CD4-positive, alpha-beta T cell treated with Interferon alpha-2 for 1 hour (primary cell): Measurements from ENCODE around the gene PAQR4.

Experiments
- DNase-seq, 2 donors: peaks; one replicate each; pipeline ENCODE4 v3.0.0-alpha.2; 2020 to 2022

The PAQR4 gene

DNA sequence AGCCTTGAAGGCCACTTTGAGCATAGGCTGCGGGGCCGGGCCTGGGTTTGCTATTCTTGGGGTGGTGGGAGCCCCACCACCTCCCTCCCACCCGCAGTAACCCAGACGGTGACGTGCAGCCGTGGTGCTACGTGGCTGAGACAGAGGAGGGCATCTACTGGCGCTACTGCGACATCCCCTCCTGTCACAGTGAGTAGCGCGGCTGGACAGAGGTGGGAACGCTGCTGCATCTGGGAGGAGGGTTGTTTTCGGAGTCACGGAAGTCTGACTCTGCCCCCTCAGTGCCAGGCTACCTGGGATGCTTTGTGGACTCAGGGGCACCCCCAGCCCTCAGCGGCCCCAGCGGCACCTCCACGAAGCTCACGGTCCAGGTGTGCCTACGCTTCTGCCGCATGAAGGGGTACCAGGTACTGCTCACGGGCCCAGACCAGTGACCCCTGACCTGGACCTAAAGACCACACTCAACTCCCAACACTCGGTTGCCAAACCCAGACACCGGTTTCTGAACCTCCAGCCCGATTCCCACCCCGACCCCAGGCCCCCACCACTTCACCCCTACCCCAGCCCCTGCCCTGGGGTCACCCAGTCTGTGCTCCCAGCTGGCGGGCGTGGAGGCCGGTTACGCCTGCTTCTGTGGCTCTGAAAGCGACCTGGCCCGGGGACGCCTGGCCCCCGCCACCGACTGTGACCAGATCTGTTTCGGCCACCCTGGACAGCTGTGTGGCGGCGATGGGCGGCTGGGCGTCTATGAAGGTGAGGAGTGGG lies 2.9 kb upstream of the PAQR4 start:
- no peak for DNase-seq

DNA sequence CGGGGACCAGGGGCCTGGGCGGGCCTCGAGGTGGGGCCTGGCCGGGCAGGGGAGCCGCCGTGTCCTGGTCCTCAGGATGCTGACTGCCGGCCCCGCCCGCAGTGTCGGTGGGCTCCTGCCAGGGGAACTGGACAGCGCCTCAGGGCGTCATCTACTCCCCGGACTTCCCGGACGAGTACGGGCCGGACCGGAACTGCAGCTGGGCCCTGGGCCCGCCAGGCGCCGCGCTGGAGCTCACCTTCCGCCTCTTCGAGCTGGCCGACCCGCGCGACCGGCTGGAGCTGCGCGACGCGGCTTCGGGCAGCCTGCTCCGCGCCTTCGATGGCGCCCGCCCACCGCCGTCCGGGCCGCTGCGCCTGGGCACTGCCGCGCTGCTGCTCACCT lies 2.3 kb upstream of the PAQR4 start:
- DNase-seq, result no peak

GRCh38 chr16:2967211-2967631 lies 1.9 kb upstream of the PAQR4 start:
- DNase-seq, result no peak

GRCh38 chr16:2967721-2968161 lies 1.4 kb upstream of the PAQR4 start:
- DNase-seq, result no peak

DNA sequence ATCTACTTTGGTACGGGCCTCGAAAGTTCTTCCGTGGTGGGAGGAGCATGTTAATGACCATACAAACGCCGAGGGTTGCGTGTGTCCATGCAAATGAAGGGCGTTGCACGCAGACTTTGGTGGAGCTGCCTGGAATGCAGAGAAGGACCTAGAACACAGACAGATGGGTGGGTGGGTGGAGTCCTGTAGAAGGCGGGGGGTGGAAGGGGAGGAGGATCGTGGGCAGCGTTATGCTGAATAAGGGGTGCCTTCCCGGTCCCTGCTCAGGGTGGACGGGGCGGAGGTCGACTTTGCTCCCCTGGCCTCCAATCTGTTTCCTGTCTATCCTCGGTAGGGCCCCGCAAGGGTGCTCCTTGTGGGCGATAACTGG lies 795 bp upstream of the PAQR4 start:
- peak in 1 of 2 donors; percentile 35 for DNase-seq

DNA sequence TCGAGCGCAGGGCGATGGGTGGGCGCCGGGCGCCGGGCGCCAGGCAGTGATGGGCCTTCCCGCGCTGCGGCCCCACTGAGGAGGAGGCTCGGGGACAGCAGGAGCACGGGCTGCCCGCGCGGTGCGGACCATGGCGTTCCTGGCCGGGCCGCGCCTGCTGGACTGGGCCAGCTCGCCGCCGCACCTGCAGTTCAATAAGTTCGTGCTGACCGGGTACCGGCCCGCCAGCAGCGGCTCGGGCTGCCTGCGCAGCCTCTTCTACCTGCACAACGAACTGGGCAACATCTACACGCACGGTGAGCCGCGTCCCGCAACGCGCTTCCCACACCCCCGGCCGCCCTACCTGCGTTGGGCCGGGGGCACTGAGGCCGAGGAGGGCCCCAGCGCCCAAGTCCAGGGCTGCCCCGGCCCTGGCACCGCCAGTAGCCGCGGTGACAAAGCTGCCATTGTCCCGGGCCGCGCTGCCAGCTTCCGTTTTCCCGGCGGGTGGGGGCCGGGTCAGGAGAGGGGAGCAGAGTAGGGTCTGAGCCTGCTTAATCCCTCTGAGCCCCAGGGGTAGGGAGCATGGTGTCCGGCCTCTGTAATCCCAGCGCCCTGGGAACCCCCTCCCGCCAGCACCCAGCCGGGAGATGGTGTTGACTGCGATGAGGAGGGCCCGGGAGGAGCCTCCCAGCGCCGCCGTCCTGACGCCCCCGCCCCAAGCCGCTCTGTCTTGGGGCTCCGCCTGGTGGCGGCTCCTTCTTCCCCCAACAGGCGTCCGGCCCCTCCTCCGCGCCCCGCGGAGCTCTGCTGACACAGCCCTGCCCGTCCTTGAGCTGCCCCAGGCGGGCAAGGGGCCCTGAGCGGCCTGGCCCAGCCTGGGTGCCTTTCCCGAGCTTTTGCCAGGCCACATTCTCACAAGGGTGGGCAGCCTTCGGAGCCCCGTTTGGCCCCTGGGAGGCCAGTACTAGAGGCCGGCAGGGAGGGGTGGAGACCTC lies 685 bp downstream of the PAQR4 start:
- peak; percentile 55 to 71 for DNase-seq

DNA sequence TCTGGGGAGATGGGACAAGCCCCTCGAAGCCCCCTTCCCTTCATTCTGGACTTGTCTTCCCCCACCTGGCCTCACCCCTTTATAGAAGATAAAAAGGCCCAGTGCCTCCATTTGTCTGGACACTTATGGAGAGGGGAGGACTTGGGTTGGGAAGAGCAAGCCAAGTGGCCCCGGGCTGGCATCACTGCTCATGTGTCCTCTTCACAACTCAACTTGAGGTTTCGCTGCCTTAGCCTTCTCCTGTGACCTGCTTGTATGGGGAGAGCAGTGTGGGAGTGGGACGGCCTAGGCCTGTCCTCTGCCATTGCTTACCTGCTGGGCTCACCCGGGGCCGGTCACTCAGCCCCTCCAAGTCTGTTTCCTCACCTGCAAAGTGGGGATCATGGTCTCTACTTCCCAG lies 1.4 kb downstream of the PAQR4 start:
- DNase-seq, result no peak

DNA sequence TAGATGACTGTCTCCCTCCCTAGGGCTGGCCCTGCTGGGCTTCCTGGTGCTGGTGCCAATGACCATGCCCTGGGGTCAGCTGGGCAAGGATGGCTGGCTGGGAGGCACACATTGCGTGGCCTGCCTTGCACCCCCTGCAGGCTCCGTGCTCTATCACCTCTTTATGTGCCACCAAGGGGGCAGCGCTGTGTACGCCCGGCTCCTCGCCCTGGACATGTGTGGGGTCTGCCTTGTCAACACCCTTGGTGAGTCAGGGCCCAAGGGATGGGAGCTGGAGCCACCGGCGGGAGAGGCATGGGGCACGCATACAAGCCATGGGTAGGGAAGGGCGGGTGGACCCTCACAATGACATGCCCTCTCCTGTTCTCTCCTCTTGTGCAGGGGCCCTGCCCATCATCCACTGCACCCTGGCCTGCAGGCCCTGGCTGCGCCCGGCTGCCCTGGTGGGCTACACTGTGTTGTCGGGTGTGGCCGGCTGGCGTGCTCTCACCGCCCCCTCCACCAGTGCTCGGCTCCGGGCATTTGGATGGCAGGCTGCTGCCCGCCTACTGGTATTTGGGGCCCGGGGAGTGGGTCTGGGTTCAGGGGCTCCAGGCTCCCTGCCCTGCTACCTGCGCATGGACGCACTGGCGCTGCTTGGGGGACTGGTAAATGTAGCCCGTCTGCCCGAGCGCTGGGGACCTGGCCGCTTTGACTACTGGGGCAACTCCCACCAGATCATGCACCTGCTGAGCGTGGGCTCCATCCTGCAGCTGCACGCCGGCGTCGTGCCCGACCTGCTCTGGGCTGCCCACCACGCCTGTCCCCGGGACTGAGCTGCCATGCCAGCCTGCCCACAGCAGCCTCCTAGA lies 2.2 kb downstream of the PAQR4 start:
- no peak for DNase-seq

DNA sequence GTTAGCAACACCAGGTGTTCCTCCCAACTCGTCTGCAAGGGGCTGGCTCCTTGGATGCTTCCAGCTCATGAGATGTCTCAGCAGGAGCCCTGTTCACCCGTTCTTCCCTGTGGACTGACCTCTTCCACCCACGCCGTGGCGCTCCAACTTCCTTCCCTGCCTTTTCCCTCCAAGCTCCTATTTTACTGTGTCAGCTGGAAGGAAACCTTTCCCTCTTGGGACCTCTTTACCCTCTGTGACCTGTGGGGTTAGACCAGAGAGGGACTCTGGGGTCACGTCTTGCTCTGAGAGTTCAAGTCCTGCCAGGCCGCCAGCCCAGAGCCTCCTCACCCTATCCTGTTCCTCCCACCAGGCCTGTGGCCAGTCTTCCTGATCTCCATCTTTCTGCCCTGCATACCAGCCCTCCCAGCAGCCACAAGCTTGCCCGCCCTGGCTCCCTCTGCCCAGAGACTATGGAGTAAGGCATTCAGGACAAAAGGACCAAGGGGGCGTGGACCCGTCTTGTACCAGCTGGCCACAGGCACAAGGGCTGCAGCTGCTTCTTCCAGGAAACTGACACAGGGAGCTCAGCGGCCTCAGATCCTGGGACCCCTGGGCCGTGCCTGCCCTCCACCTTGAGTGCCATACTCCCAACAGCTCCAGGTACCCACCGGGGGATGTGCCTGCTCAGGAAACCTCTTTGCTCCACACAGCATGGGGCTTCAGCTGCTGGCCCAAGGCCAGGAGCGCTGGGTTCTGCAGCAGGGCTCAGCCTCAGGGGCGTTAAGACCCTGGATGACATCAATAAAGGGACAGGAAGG lies 3.0 kb downstream of the PAQR4 start:
- no peak for DNase-seq

- no peak for DNase-seq
Observed at GRCh38 chr16:2973093-2973492, 3.9 kb downstream of the PAQR4 start.

DNA sequence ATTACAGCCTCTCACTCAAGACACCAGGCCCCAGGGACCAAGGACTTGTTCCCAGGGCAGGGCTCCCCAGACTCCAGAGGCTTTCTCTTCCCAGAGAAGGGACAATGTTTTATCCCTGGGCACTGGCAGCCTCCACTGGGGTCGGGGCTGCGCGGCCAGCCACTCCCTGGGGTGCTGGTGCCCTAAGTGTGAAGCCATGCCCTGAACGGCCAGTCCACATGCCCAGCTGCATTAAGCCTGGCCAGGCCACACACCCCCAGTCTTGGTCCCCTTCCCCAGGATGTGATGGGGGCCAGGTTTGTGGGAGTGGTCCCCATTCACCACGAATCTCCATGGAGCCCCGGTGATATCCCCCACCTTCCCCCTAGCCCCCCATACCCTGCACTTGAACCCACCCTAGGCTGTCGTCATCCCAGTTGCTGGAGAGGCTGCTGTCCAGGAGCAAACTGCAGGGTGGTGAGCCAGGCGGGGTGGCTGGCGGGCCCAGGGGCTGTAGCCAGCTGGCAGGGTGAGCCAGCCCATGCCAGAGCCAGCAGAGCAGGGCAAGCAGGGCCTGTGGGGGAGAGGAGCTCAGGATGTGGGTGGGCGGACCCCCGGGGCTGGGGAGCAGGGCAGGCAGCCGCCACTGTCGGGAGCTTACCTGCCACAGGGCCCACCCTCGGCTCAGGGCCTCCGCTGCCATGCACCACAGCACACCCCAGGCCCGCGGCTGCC lies 4.6 kb downstream of the PAQR4 start:
- no peak for DNase-seq

DNA sequence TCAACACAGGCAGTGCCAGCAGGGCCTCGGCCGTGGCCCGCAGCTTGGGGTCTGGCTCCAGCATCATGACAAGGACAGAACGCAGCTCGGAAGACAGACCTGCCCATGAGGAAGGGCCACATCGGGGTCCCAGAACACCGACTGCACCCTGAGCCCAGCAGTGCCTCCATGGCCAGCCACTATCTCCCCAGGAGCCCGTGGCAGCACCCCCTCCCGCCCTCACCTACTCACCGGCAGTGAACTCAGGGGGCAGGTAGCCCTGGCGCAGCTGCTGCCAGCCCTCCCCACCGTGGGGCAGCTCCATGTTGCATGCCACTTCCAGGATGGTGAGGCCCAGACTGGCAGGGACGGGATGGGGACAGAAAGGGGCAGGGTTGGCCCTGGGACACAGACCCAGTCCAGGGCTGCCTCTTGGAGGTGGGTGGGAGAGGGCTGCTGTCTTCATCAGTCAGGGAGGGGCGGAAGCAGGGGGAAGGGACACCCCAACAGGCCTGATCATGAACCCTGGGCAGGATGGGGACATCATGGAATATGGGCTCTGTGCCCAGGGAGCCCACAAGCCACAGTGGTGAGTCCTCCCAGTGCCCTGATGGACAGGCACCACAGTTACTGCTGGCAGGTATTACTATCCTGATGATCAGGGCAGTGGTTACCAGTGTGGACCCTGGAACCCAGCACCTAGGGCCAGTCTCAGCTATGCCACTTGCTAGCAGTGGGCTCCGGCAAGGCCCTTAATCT lies 5.3 kb downstream of the PAQR4 start:
- DNase-seq, result no peak

- DNase-seq, result no peak
Observed at GRCh38 chr16:2975161-2975795, 6.1 kb downstream of the PAQR4 start.

DNA sequence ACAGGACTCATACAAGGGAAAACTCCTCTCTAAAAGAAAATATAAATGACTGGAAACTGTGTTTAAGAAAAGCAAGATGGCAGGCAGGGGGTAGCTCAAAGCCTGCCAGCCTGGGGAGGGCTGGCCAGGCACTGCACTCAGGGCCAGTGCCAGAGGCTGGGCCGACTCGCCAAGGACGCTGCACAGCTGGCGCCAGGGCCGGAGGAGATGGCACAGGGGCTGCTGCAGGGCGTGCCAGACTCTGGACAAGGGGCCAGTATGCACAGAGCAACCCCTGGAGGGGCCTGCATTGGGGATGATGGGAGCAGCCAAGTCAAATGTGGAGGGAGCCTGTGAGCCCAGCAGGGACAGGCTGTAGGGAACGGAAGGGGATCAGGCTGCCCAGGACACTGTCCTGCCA lies 7.1 kb downstream of the PAQR4 start:
- DNase-seq, result no peak

- no peak for DNase-seq
Observed at GRCh38 chr16:2976673-2977072, 7.5 kb downstream of the PAQR4 start.

DNA sequence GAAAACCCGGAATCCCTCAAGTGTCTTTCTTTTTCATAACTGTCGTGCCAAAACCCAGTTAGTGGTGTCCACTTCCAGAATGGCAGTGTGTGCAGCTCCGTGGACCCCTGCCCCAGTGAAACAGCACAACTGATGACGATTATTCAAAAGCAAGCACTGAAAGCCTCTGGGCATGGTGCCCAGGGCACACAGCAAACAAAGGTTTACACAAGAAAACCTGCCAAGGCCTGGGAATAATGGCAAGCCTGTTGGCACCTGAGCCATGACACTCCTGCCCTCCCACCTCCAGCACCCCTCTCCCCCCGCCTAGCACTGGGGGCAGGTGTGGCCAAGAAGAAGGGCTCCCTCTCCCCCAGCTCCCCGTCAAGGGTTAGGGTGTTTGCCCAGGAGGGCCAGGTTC lies 8.3 kb downstream of the PAQR4 start:
- DNase-seq, result no peak

DNA sequence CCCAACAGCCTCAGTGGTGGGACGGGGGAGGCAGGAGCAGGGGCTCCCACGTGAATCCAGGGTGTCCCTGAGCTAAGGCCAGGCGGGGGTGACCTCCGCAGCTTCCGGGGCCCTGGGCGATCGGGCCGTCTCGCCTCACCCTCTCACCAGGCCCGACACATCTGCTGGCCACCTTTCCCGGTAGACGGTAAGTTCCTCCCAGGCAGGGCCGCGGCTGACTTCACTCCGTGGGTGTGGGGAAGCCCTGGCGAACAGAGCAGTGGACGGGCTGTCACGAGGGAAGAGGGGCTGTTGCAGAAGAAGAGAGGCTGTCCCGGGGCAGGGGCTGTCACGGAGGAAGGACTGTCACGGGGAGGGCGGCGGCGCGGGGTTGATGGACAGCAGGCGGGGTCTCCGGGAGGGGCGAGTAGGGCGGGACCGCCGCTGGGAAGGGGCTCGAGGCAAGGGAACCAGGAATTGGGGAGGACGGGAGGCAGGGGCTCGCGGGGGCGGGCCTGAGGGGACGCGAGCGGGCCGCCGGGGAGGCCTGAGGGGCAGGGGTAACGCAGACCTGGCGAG lies 10.6 kb downstream of the PAQR4 start:
- no peak for DNase-seq

DNA sequence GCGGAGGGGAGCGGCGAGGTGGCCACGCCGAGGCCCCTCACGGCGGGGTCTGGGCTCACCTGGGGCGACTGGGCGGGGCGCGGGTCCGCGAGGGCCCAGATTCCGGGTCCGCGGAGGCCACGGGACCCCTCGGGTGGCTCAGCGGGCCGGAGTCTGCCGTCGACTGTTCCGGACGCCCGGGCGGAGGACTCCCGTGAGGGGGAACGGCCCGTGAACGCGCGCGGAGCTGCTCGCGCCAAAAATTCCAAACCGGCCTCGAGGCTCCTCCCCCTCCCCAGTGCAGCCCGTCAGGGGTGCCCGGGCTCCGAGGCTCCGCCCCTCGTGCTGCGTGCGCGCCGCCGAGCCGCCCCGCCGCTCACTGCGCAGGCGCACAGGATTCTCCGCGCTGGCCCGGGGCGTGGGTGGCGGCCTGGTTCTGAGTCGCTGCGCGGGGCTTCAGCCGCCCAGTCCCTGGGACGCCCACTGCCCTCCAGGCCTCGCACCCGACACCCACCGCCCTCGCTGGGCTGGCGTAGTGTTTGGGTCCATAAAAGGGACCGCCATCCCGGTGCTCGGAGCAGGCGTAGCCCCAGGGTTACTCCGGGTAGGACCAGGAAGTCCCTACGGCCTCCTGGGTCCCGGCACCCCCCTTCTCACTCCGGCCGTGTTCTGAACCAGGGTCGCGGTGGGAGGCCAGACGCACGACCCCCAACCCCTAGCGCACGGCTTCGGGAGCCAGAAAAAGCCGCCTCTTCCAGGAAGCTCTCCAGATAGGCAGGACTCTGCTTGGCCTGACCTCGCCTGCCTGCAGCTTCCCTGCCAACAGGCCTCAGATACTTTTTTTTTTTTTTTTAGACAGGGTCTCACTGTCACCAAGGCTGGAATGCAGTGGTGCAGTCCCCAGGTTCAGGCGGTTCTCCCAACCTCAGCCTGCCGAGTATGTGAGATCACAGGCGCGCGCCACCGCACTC lies 11.4 kb downstream of the PAQR4 start, which contains the start of gene PKMYT1:
TSS of gene PKMYT1 (minus strand) at position 220 of the 950 bp plus-strand sequence. CDS start 789 bp downstream, outside the sequence.
- DNase-seq, result peak; percentile 92 to 96
